NCI-H2227 (cell line): ENCODE measurements around the gene TRAF3.

Experiments used
- DNase-seq: peaks from one replicate; lab custom pipeline; 2025; ENCODE audit not compliant: unreplicated experiment; lab: John Stamatoyannopoulos, UW

Gene TRAF3

GRCh38 chr14:102931580-102932285 lies 154.5 kb downstream of the TRAF3 start:
- DNase-seq = no peak

- DNase-seq = no peak
These were observed 155.4 kb downstream of the TRAF3 start for GRCh38 chr14:102932484-102933248.

- no peak for DNase-seq
These were observed 156.5 kb downstream of the TRAF3 start for GRCh38 chr14:102933618-102934231.

- DNase-seq = no peak
These were observed 158.5 kb downstream of the TRAF3 start for GRCh38 chr14:102935756-102936155.

DNA sequence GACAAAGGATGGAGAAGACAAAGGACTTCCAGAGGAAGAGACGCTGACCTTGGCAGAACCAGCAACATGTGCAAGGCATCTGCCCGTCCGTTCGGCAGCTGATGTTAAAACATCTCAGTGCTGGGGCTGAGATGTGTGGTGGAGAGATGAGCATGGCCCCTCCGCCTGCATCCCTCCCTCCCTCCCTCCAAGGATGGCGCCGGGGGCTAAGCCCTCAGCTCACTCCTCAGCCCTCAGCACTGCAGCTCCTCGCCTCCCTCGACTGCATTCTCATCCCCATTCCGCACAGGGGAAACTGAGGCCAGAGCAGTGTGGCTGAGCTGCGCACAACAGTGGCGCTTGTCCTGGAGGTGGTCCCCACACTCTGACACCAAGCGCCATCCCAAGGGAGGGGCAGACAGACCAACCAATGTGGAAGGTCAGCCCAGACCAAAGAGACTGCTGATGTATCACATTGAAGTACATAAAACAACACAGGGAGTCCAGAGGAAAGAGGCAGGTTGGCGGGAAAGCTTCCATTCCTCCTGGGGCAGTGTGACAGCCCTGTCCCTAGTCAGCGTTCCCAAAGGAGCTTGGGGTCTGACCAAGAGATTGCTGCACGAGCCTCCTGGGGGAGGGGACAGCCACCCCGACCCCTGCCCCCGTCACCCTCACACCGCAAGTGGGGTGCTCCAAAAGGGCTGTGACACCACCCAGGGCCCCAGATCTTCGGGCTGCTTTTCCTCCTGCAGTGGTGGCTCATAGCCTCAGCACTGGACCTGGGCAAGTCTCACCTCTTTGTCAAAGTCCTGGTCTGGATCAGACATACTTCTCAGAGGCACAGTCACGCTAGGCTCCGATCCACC lies 160.3 kb downstream of the TRAF3 start:
- DNase-seq = no peak

GRCh38 chr14:102938191-102938590 lies 160.9 kb downstream of the TRAF3 start:
- no peak for DNase-seq

GRCh38 chr14:102939329-102939728 lies 162.1 kb downstream of the TRAF3 start:
- DNase-seq = no peak

GRCh38 chr14:102939820-102940561 lies 162.7 kb downstream of the TRAF3 start:
- no peak for DNase-seq

DNA sequence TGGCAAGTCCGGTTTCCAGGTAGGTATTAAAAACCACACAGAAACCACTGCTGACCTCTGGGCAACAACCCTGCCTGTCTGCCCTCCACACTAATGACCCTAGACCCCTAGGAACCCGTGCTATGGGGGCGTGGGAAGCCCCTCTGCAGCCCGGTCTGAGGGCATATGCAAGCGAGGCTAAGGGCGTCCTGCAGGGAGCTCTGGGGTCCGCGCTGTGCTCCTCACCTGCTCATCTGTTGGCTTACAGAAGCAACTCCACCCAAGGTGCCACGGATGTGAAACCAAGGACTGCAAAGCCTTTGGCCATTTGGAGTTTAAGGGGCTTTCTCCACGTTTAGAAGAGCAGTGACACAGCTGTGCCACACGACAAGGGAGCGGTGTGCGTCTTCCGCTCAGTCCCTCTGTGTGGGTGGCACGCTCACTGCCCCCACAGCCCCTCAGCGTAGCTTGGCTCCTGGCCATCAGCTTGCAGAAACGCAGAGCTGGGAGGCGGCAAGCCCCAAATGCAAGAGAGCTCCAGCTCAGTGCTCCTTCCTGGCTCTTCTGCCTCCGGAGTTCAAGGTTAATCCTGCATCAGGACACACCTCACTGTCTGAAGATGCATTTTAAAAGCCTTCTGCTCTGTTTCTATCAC lies 163.6 kb downstream of the TRAF3 start:
- no peak for DNase-seq

GRCh38 chr14:102941419-102942011 lies 164.3 kb downstream of the TRAF3 start:
- DNase-seq = no peak

DNA sequence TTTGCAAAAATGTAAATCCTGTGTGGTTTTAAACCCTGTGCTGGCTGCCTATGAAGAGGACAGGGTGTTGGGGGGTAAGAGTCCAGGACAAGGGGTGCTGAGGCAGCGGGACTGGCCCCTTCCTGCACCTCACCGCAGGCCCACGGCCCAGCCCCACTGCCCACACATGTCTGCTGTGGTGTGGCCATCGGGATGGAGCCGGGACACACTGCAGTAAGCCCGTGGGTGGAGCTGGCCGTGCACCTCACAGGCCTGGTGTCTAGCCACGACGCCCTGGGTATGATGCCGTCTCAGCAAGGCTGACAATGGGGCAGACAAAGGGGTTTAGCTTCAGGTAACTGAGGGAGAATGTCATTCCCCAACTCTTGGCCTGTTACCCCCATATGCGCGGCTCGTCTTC lies 164.8 kb downstream of the TRAF3 start:
- no peak for DNase-seq

- no peak for DNase-seq
These were observed 166.2 kb downstream of the TRAF3 start for GRCh38 chr14:102943454-102943853.

DNA sequence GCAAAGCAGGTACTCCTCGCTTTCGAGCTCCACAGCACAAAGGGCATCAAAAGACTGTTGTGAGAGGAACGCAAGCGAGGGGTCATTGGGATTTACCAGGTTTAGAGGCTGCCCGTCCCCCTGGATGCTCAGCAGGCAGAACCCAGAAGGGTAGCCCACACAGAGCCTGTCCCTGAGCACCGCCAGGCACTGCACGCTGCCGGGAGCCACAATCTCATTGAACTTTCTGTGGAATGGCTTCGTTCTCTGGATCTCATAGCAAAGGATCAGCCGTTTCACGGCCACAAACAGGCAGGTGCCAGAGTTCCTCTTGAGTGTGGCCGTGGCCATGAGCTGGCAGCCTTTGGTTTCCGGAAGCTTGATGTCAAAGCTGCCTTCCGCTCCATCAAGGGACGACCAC lies 166.7 kb downstream of the TRAF3 start:
- DNase-seq = no peak

GRCh38 chr14:102944448-102945330 lies 167.4 kb downstream of the TRAF3 start:
- DNase-seq = no peak

DNA sequence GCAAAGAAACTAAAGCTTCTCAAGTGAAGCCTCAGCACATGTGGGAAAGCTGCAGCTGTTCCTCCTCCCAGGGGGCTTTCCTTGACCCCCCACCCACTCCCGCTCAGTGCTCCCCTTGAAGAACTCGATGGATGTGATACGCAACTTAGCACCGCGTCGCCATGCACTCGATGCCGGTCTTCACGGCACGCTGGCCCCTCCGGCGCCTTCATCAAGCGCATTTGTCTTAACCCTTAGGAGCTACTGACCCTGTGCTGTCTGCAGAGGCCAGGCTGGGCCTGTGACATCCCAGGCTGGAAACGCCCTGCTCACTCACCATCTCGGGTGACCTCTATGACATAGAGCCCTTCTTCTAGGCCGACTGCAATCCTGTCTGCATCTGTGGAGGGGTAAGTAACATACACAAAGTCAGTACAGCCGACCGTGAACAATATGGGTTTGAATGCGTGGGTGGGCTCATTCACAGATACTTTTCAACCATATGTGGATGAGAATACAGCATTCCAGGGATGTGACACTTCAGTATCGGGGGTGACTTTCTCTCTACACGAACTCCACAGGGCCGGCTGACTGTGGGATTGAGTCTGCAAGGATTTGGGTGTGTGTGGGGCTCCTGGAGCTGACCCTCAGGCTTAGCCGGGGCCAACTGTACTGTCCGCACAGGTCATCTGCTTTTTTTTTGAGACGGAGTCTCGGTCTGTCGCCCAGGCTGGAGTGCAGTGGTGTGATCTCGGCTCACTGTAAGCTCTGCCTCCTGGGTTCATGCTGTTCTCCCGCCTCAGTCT lies 168.3 kb downstream of the TRAF3 start:
- no peak for DNase-seq

- DNase-seq = no peak
These were observed 170.3 kb downstream of the TRAF3 start for GRCh38 chr14:102947321-102948103.

GRCh38 chr14:102948698-102949061 lies 171.4 kb downstream of the TRAF3 start:
- DNase-seq = no peak
